ENCODE results near the gene TXN2.
"Not testable (repeated sequence)": the region's sequence is repeated elsewhere in the genome, so short reads cannot be mapped to it uniquely, and the experiment has no call there.

DNA sequence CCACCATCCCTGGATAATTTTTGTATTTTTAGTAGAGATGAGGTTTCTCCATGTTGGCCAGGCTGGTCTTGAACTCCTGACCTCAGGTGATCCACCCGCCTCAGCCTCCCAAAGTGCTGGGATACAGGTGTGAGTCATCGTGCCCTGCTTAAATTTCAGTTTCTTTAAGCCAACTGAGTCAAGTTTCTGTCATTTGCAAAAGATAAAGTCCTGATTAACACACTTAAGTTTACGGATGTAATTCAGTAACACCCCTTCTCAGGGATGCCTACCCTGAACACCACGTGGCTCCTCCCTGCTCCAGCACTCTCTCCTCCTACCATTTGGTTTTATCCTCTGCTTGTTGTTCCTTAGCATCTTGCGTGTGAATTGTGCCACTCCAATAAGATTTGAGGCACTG lies 57.0 kb downstream of the TXN2 start:
- TF ChIP-seq, protein P1, sequence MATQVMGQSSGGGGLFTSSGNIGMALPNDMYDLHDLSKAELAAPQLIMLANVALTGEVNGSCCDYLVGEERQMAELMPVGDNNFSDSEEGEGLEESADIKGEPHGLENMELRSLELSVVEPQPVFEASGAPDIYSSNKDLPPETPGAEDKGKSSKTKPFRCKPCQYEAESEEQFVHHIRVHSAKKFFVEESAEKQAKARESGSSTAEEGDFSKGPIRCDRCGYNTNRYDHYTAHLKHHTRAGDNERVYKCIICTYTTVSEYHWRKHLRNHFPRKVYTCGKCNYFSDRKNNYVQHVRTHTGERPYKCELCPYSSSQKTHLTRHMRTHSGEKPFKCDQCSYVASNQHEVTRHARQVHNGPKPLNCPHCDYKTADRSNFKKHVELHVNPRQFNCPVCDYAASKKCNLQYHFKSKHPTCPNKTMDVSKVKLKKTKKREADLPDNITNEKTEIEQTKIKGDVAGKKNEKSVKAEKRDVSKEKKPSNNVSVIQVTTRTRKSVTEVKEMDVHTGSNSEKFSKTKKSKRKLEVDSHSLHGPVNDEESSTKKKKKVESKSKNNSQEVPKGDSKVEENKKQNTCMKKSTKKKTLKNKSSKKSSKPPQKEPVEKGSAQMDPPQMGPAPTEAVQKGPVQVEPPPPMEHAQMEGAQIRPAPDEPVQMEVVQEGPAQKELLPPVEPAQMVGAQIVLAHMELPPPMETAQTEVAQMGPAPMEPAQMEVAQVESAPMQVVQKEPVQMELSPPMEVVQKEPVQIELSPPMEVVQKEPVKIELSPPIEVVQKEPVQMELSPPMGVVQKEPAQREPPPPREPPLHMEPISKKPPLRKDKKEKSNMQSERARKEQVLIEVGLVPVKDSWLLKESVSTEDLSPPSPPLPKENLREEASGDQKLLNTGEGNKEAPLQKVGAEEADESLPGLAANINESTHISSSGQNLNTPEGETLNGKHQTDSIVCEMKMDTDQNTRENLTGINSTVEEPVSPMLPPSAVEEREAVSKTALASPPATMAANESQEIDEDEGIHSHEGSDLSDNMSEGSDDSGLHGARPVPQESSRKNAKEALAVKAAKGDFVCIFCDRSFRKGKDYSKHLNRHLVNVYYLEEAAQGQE (IDR thresholded peaks at IDR 0.05; ENCODE audit: unreplicated experiment): not testable (repeated sequence)
- not testable (repeated sequence) for TF ChIP-seq ZNF331 (CRISPR knock-in tag; IDR thresholded peaks at IDR 0.05; ENCODE audit: low read depth)

All from GM23338 (cell line).